Measurements from ENCODE around the gene MTARC2.
A peak's percentile ranks its signal among the peaks of the same experiment; 100 is the strongest.
"Not testable (repeated sequence)": the region's sequence is repeated elsewhere in the genome, so short reads cannot be mapped to it uniquely, and the experiment has no call there.

The MTARC2 gene

GRCh38 chr1:220733086-220733601, 15.0 kb upstream of the MTARC2 start:
- DNase-seq, result peak; percentile 46

GRCh38 chr1:220734571-220735326, 13.4 kb upstream of the MTARC2 start:
- no peak for DNase-seq

GRCh38 chr1:220736283-220736682, 11.8 kb upstream of the MTARC2 start:
- DNase-seq, result not testable (repeated sequence)

GRCh38 chr1:220741349-220741748, 6.8 kb upstream of the MTARC2 start:
- no peak for DNase-seq

- DNase-seq, result no peak
These were observed 6.3 kb upstream of the MTARC2 start for GRCh38 chr1:220741825-220742224.

- DNase-seq, result no peak
These were observed 5.6 kb upstream of the MTARC2 start for GRCh38 chr1:220742520-220742919.

GRCh38 chr1:220746851-220747250, 1.3 kb upstream of the MTARC2 start:
- no peak for DNase-seq

- no peak for DNase-seq
These were observed 559 bp upstream of the MTARC2 start for GRCh38 chr1:220747437-220748088.

GRCh38 chr1:220748936-220749335, 814 bp downstream of the MTARC2 start:
- DNase-seq, result no peak

- DNase-seq, result no peak
These were observed 2.0 kb downstream of the MTARC2 start for GRCh38 chr1:220750131-220750515.

- no peak for DNase-seq
These were observed 3.0 kb downstream of the MTARC2 start for GRCh38 chr1:220751111-220751510.

- DNase-seq, result no peak
These were observed 6.2 kb downstream of the MTARC2 start for GRCh38 chr1:220754212-220754917.

GRCh38 chr1:220754918-220755295, 6.8 kb downstream of the MTARC2 start:
- DNase-seq, result no peak

GRCh38 chr1:220755309-220755708, 7.2 kb downstream of the MTARC2 start:
- DNase-seq, result no peak

- DNase-seq, result no peak
These were observed 9.3 kb downstream of the MTARC2 start for GRCh38 chr1:220757441-220757840.

- no peak for DNase-seq
These were observed 11.0 kb downstream of the MTARC2 start for GRCh38 chr1:220759147-220759546.

- peak; percentile 30 for DNase-seq
These were observed 13.7 kb downstream of the MTARC2 start for GRCh38 chr1:220761688-220762427.

- no peak for DNase-seq
These were observed 16.6 kb downstream of the MTARC2 start for GRCh38 chr1:220764757-220765156.

- DNase-seq, result no peak
These were observed 19.4 kb downstream of the MTARC2 start for GRCh38 chr1:220767312-220768125.

- no peak for DNase-seq
These were observed 20.0 kb downstream of the MTARC2 start for GRCh38 chr1:220768126-220768601.

- no peak for DNase-seq
These were observed 21.1 kb downstream of the MTARC2 start for GRCh38 chr1:220769205-220769604.

Data from NCI-H2171 (cell line).